H9 (cell line): Measurements from ENCODE around the gene SLC25A48. TPM values are rescaled to one million over a fixed set of nuclear protein-coding genes. Genes with fewer than 3 reads are reported as not detected.

Experiments used
- DNase-seq: peaks from one replicate; pipeline ENCODE4 v3.0.0-alpha.2; 2017
- H2AFZ ChIP-seq: one replicate; pipeline ENCODE4 v1.6.1; 2013; ENCODE audit warnings: mild to moderate bottlenecking, low read length, control low read depth, moderate library complexity
- H2AK5ac ChIP-seq: 2 replicates; pipeline ENCODE4 v1.6.1; 2013; ENCODE audit warnings: low read length, control low read depth, mixed read lengths; ENCODE audit not compliant: insufficient read length
- H2BK120ac ChIP-seq: one replicate; pipeline ENCODE4 v1.6.1; 2013; ENCODE audit warnings: low read depth, mild to moderate bottlenecking, low read length, control low read depth, inconsistent platforms; ENCODE audit not compliant: poor library complexity, severe bottlenecking
- H2BK12ac ChIP-seq: 2 replicates; pipeline ENCODE4 v1.6.1; 2013; ENCODE audit warnings: low read length, control low read depth, mixed read lengths, low read depth; ENCODE audit not compliant: insufficient read length
- H2BK15ac ChIP-seq: 2 replicates; pipeline ENCODE4 v1.6.1; 2013; ENCODE audit warnings: low read depth, low read length, control low read depth
- H2BK20ac ChIP-seq: one replicate; pipeline ENCODE4 v1.6.1; 2013; ENCODE audit warnings: low read depth, mild to moderate bottlenecking, low read length, control low read depth, inconsistent platforms; ENCODE audit not compliant: poor library complexity, severe bottlenecking
- H2BK5ac ChIP-seq: 2 replicates; pipeline ENCODE4 v1.6.1; 2013; ENCODE audit warnings: low read length, control low read depth, mixed read lengths; ENCODE audit not compliant: insufficient read length
- H3K14ac ChIP-seq: 2 replicates; pipeline ENCODE4 v1.6.1; 2013; ENCODE audit warnings: low read length, control low read depth; ENCODE audit not compliant: insufficient read depth
- H3K18ac ChIP-seq: 2 replicates; pipeline ENCODE4 v1.6.1; 2013; ENCODE audit warnings: low read depth, mild to moderate bottlenecking, mixed read lengths, low read length, control low read depth; ENCODE audit not compliant: insufficient read length
- H3K23ac ChIP-seq: 2 replicates; pipeline ENCODE4 v1.6.1; 2013; ENCODE audit warnings: low read length, control low read depth, mixed read lengths, low read depth; ENCODE audit not compliant: insufficient read length
- H3K23me2 ChIP-seq: 2 replicates; pipeline ENCODE4 v1.6.1; 2013; ENCODE audit warnings: low read depth, mild to moderate bottlenecking, mixed read lengths, low read length, control low read depth; ENCODE audit not compliant: insufficient read length, poor library complexity, severe bottlenecking
- H3K27ac ChIP-seq: 2 replicates; pipeline ENCODE4 v1.5.1; 2013; ENCODE audit warnings: low read length, control low read depth, mixed read lengths, low read depth; ENCODE audit not compliant: insufficient read length
- H3K27me3 ChIP-seq: 2 replicates; pipeline ENCODE4 v1.6.1; 2013; ENCODE audit warnings: low read length, control low read depth, inconsistent platforms; ENCODE audit not compliant: insufficient read depth
- H3K4ac ChIP-seq: 2 replicates; pipeline ENCODE4 v1.6.1; 2013; ENCODE audit warnings: low read depth, mild to moderate bottlenecking, control low read depth, inconsistent platforms, low read length, moderate library complexity
- H3K4me1 ChIP-seq: 2 replicates; pipeline ENCODE4 v1.6.1; 2013; ENCODE audit warnings: low read length, control low read depth, inconsistent platforms; ENCODE audit not compliant: insufficient read depth
- H3K4me2 ChIP-seq: 2 replicates; pipeline ENCODE4 v1.6.1; 2013; ENCODE audit warnings: low read length, control low read depth, mixed read lengths; ENCODE audit not compliant: insufficient read length, insufficient read depth
- H3K56ac ChIP-seq: 2 replicates; pipeline ENCODE4 v1.6.1; 2013; ENCODE audit warnings: low read depth, mild to moderate bottlenecking, mixed read lengths, low read length, control low read depth; ENCODE audit not compliant: insufficient read length
- H3K79me1 ChIP-seq: 2 replicates; pipeline ENCODE4 v1.6.1; 2013; ENCODE audit warnings: low read depth, mild to moderate bottlenecking, moderate library complexity, low read length, control low read depth, inconsistent platforms; ENCODE audit not compliant: insufficient read depth, poor library complexity, severe bottlenecking
- H3K79me2 ChIP-seq: 2 replicates; pipeline ENCODE4 v1.6.1; 2013; ENCODE audit warnings: low read length, control low read depth, inconsistent platforms; ENCODE audit not compliant: insufficient read depth
- H3K9ac ChIP-seq: 2 replicates; pipeline ENCODE4 v1.6.1; 2013; ENCODE audit warnings: low read length, control low read depth, mixed read lengths; ENCODE audit not compliant: insufficient read length; ENCODE audit errors: extremely low read depth
- H3K9me3 ChIP-seq: one replicate; pipeline ENCODE4 v1.6.1; 2013; ENCODE audit warnings: low read depth, low read length, inconsistent platforms; ENCODE audit not compliant: control insufficient read depth
- H3T11ph ChIP-seq: one replicate; pipeline ENCODE4 v1.6.1; 2013; ENCODE audit warnings: mild to moderate bottlenecking, low read length, control low read depth, inconsistent platforms
- H4K20me1 ChIP-seq: one replicate; pipeline ENCODE4 v1.6.1; 2013; ENCODE audit not compliant: control insufficient read depth, insufficient read length, insufficient read depth
- H4K5ac ChIP-seq: 2 replicates; pipeline ENCODE4 v1.6.1; 2013; ENCODE audit warnings: low read depth, mild to moderate bottlenecking, mixed read lengths, low read length, control low read depth; ENCODE audit not compliant: insufficient read length
- H4K8ac ChIP-seq: replicated peaks from 2 replicates; pipeline ENCODE4 v1.6.1; 2013; ENCODE audit warnings: low read length, control low read depth, mixed read lengths, low read depth; ENCODE audit not compliant: insufficient read length
- H4K91ac ChIP-seq: 2 replicates; pipeline ENCODE4 v1.6.1; 2013; ENCODE audit warnings: low read depth, mild to moderate bottlenecking, moderate library complexity, mixed read lengths, low read length, control low read depth; ENCODE audit not compliant: insufficient read length
- H3K27ac Mint-ChIP-seq, 3 experiments: 2 replicates in 2 of 3; 3 replicates in 1 of 3; pipeline ENCODE4 v1.8.0; 2020 to 2021; ENCODE audit warnings: mixed read lengths in 3 of 3, mild to moderate bottlenecking in 1 of 3, moderate library complexity in 1 of 3
- H3K27me3 Mint-ChIP-seq: 2 replicates; pipeline ENCODE4 v1.8.0; 2021; ENCODE audit warnings: low read depth, mild to moderate bottlenecking, moderate library complexity, mixed read lengths
- H3K36me3 Mint-ChIP-seq, 3 experiments: 2 replicates in 2 of 3; 3 replicates in 1 of 3; pipeline ENCODE4 v1.8.0; 2020 to 2021; ENCODE audit warnings: low read depth in 3 of 3, mixed read lengths in 3 of 3; ENCODE audit not compliant: insufficient read depth in 1 of 3
- H3K4me1 Mint-ChIP-seq, 2 experiments: 2 replicates each; pipeline ENCODE4 v1.8.0; 2020; ENCODE audit warnings: mixed read lengths in 2 of 2
- H3K4me3 Mint-ChIP-seq, 2 experiments: 2 replicates in 1 of 2; 3 replicates in 1 of 2; pipeline ENCODE4 v1.8.0; 2020 to 2021; ENCODE audit warnings: mild to moderate bottlenecking in 2 of 2, mixed read lengths in 2 of 2, moderate library complexity in 1 of 2
- H3K9me3 Mint-ChIP-seq, 2 experiments: 2 replicates in 1 of 2; 3 replicates in 1 of 2; pipeline ENCODE4 v1.8.0; 2020; ENCODE audit warnings: mild to moderate bottlenecking in 2 of 2, mixed read lengths in 2 of 2, moderate library complexity in 1 of 2
- CTCF ChIP-seq: fragments of 200-600 bp; sonication (generic); conservative IDR thresholded peaks from 3 replicates; pipeline ENCODE4 v1.8.0; 2021; ENCODE audit warnings: antibody characterized with exemption, mild to moderate bottlenecking
- WGBS: extraction: QIAGEN DNeasy Blood & Tissue Kit; methylation state at CpG from one replicate; pipeline ENCODE4 v1.1.7; 2013; ENCODE audit warnings: missing lambda C conversion rate, low lambda C conversion rate, mixed read lengths; ENCODE audit not compliant: insufficient read length; ENCODE audit errors: extremely low coverage; 5-methylcytosine and 5-hydroxymethylcytosine counted together
- total RNA-seq: library from RNA; stranded (reverse); gene quantifications from 2 replicates; pipeline ENCODE4 v1.2.1, GENCODE V29; 2021

SLC25A48 gene
- total RNA-seq, 1 experiment from 2014 or later: 0.66 TPM

GRCh38 chr5:135920199-135920598 lies 85.7 kb downstream of the SLC25A48 start:
- H4K5ac ChIP-seq: no peak overlapping the region
- no peak overlapping the region for H3K4ac ChIP-seq
- H3K9me3 Mint-ChIP-seq: no peaks in the 10 kb centered on the region
- no peak overlapping the region for H2AK5ac ChIP-seq
- no peak overlapping the region for H3K9ac ChIP-seq
- no peaks in the 10 kb centered on the region; the same call in 1 of the 2 replicates for H3K27me3 ChIP-seq
- H3K4me3 Mint-ChIP-seq: no peak overlapping the region
- no peak overlapping the region for H4K8ac ChIP-seq
- H3K14ac ChIP-seq: no peak overlapping the region
- H3K79me2 ChIP-seq: no peaks in the 10 kb centered on the region
- WGBS: no CpG with 5 or more reads among the region's 3 CpGs
- H2BK15ac ChIP-seq: no peak overlapping the region
- peaks cover 76% of the 10 kb centered on the region for H3K27me3 Mint-ChIP-seq
- H3K23me2 ChIP-seq: no peaks in the 10 kb centered on the region
- no peak overlapping the region for H2BK20ac ChIP-seq
- H3K79me1 ChIP-seq: no peaks in the 10 kb centered on the region
- H3K36me3 Mint-ChIP-seq: no peaks in the 10 kb centered on the region
- no peak overlapping the region for H4K91ac ChIP-seq
- no peak overlapping the region for H3T11ph ChIP-seq
- H3K27ac Mint-ChIP-seq: no peak overlapping the region
- no peaks in the 10 kb centered on the region for H3K9me3 ChIP-seq
- H2BK5ac ChIP-seq: no peak overlapping the region
- no peaks in the 10 kb centered on the region for H3K4me1 Mint-ChIP-seq
- no peak overlapping the region for H3K27ac ChIP-seq
- no peaks in the 10 kb centered on the region for H3K4me1 ChIP-seq
- no peak overlapping the region for H3K23ac ChIP-seq
- no peak overlapping the region for H2BK12ac ChIP-seq
- H4K20me1 ChIP-seq: no peaks in the 10 kb centered on the region
- H3K56ac ChIP-seq: no peak overlapping the region
- H3K4me2 ChIP-seq: no peak overlapping the region
- H2AFZ ChIP-seq: no peak overlapping the region
- no peak overlapping the region for H3K18ac ChIP-seq
- no peak for TF ChIP-seq CTCF
- no peak overlapping the region for H2BK120ac ChIP-seq
- no peak for DNase-seq
